ENCODE measurements around the gene PIK3AP1.
A peak's percentile ranks its signal among the peaks of the same experiment; 100 is the strongest.
"Not testable (repeated sequence)": the region's sequence is repeated elsewhere in the genome, so short reads cannot be mapped to it uniquely, and the experiment has no call there.

Gene PIK3AP1

DNA sequence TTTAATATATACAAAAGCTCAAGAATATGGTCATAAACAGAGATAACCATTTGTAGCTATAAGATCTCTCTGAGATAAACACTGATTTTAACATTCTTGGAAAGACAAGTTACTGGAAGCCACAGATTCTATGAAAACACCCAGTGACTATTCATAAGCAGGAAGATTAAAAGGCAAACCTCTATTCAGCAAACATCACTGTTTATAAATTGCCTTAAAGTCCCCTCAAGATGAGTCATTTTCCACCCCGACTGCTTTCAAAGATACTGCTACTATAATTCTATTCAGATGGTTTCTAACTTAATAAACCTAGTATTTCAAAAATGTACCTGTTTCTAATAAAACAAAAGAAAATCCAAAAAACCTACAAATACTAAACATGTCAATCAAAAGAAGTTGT is 154.5 kb downstream of the PIK3AP1 start:
- DNase-seq (ENCODE audit: low read depth): peak; percentile 54

GRCh38 chr10:96560966-96561887 is 159.1 kb downstream of the PIK3AP1 start:
- H3K4me3 ChIP-seq (ENCODE audit: low read depth, low read length): no peak overlapping the region
- in situ Hi-C loops (cut with HindIII; ENCODE audit: low sequenced_read_pairs): no loop called here
- TF ChIP-seq, protein P1, sequence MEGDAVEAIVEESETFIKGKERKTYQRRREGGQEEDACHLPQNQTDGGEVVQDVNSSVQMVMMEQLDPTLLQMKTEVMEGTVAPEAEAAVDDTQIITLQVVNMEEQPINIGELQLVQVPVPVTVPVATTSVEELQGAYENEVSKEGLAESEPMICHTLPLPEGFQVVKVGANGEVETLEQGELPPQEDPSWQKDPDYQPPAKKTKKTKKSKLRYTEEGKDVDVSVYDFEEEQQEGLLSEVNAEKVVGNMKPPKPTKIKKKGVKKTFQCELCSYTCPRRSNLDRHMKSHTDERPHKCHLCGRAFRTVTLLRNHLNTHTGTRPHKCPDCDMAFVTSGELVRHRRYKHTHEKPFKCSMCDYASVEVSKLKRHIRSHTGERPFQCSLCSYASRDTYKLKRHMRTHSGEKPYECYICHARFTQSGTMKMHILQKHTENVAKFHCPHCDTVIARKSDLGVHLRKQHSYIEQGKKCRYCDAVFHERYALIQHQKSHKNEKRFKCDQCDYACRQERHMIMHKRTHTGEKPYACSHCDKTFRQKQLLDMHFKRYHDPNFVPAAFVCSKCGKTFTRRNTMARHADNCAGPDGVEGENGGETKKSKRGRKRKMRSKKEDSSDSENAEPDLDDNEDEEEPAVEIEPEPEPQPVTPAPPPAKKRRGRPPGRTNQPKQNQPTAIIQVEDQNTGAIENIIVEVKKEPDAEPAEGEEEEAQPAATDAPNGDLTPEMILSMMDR (IDR thresholded peaks at IDR 0.05; ENCODE audit: low read depth, low read length, missing control alignments): no peak
- DNase-seq (ENCODE audit: low read depth): no peak

More for the DNA sequence above, 154.5 kb downstream of the PIK3AP1 start:
- TF ChIP-seq, protein P1 (IDR thresholded peaks at IDR 0.05; ENCODE audit: low read depth, low read length, missing control alignments): no peak
- H3K4me3 ChIP-seq (ENCODE audit: low read depth, low read length): no peak overlapping the region
- in situ Hi-C loops (cut with HindIII; ENCODE audit: low sequenced_read_pairs): no loop called here

DNA sequence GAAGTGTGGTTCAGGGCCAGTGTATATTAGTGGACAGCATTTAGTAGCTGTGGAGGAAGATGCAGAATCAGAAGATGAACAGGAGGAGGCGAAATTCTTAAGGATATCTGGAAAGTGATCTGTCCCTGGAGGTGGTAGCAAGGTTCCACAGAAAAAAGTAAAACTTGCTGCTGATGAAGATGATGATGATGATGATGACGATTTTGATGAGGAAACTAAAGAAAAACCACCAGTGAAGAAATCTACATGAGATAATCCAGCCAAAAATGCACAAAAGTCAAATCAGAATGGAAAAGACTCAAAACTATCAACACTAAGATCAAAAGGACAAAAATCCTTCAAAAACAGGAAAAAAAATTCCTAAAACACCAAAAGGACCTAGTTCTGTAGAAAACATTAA is 159.8 kb downstream of the PIK3AP1 start:
- no peak overlapping the region for H3K4me3 ChIP-seq (ENCODE audit: low read depth, low read length)
- DNase-seq (ENCODE audit: low read depth): no peak
- in situ Hi-C loops (cut with HindIII; ENCODE audit: low sequenced_read_pairs): no loop called here
- TF ChIP-seq, protein P1 (IDR thresholded peaks at IDR 0.05; ENCODE audit: low read depth, low read length, missing control alignments): no peak

DNA sequence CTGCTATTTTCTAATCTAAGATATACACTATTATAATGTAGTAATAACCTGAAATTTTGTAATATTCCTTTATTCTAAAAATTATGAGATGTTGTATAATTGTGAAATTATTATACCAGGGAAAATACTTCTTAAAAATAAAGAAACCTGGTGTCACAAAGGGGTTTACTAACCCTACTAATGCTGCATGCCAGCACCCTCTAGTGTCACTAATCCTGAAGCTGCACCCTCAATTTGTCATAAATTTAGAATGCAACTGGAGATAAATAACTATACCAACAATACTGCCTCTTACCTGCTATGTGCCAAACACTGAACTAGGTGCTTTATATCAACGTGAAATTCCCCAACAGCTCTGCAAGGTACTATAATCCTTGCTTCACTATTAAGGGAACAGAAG is 164.3 kb downstream of the PIK3AP1 start:
- H3K4me3 ChIP-seq (ENCODE audit: low read depth, low read length): no peak overlapping the region
- TF ChIP-seq, protein P1 (IDR thresholded peaks at IDR 0.05; ENCODE audit: low read depth, low read length, missing control alignments): peak; percentile 55
- no peak for DNase-seq (ENCODE audit: low read depth)
- in situ Hi-C loops (cut with HindIII; ENCODE audit: low sequenced_read_pairs): no loop called here

- TF ChIP-seq, protein P1 (IDR thresholded peaks at IDR 0.05; ENCODE audit: low read depth, low read length, missing control alignments): no peak
- in situ Hi-C loops (cut with HindIII; ENCODE audit: low sequenced_read_pairs): no loop called here
- DNase-seq (ENCODE audit: low read depth): no peak
- no peak overlapping the region for H3K4me3 ChIP-seq (ENCODE audit: low read depth, low read length)
Measured at GRCh38 chr10:96555330-96555729, 165.0 kb downstream of the PIK3AP1 start.

GRCh38 chr10:96548589-96548988 is 171.7 kb downstream of the PIK3AP1 start:
- no peak overlapping the region for H3K4me3 ChIP-seq (ENCODE audit: low read depth, low read length)
- no peak for DNase-seq (ENCODE audit: low read depth)
- in situ Hi-C loops (cut with HindIII; ENCODE audit: low sequenced_read_pairs): no loop called here
- TF ChIP-seq, protein P1 (IDR thresholded peaks at IDR 0.05; ENCODE audit: low read depth, low read length, missing control alignments): no peak

DNA sequence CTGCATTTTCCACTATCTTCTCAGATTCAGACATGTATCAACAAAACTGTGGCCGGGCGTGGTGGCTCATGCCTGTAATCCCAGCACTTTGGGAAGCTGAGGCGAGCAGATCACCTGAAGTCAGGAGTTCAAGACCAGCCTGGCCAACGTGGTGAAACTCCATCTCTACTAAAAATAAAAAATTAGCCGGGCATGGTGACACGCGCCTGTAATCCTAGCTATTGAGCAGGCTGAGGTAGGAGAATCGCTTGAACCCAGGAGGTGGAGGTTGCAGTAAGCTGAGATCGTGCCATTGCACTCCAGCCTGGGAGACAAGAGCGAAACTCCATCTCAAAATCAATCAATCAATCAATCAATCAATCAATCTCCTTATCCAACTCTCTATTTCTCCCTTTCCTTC is 174.8 kb downstream of the PIK3AP1 start:
- in situ Hi-C loops (cut with HindIII; ENCODE audit: low sequenced_read_pairs); H3K4me3 ChIP-seq (ENCODE audit: low read depth, low read length); DNase-seq (ENCODE audit: low read depth): not testable (repeated sequence)

All from astrocyte of the cerebellum (primary cell).